ENCODE results near the gene BABAM2.

The BABAM2 gene

DNA sequence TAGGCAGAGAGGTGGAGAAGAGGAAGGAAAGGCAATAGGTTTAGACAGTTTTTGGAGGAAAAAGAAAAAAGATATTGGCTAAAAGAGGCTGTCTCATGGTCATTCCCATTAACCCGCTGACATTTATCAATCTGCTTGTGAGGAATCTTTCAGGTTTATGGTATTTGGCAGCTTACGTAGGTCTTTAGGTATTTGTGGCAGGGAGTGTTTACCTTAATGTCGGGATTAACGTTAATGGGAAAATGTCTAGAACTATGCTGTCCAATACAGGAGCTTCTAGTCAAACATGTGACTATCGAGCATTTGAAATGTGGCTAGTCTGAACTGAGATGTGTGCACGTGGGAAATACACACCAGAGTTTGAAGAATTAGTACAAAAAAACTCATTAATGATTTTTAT is 144.2 kb downstream of the BABAM2 start:
- no peak overlapping the region for H3K4me3 ChIP-seq (ENCODE audit: low read depth, low read length)
- no peaks in the 10 kb centered on the region for H3K9me3 ChIP-seq (ENCODE audit: control insufficient read depth, low read length)
- no peaks in the 10 kb centered on the region for H3K36me3 ChIP-seq (ENCODE audit: control insufficient read depth, insufficient read depth, low read length)
- no peaks in the 10 kb centered on the region for H3K79me2 ChIP-seq
- H3K4me1 ChIP-seq = no peaks in the 10 kb centered on the region
- TF ChIP-seq, protein P1, sequence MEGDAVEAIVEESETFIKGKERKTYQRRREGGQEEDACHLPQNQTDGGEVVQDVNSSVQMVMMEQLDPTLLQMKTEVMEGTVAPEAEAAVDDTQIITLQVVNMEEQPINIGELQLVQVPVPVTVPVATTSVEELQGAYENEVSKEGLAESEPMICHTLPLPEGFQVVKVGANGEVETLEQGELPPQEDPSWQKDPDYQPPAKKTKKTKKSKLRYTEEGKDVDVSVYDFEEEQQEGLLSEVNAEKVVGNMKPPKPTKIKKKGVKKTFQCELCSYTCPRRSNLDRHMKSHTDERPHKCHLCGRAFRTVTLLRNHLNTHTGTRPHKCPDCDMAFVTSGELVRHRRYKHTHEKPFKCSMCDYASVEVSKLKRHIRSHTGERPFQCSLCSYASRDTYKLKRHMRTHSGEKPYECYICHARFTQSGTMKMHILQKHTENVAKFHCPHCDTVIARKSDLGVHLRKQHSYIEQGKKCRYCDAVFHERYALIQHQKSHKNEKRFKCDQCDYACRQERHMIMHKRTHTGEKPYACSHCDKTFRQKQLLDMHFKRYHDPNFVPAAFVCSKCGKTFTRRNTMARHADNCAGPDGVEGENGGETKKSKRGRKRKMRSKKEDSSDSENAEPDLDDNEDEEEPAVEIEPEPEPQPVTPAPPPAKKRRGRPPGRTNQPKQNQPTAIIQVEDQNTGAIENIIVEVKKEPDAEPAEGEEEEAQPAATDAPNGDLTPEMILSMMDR (IDR thresholded peaks at IDR 0.05) = no peak
- H3K27ac ChIP-seq = no peak overlapping the region
- H3K4me2 ChIP-seq (ENCODE audit: low read length) = no peak overlapping the region
- H3K9ac ChIP-seq = no peak overlapping the region
- H3K27me3 ChIP-seq (ENCODE audit: control insufficient read depth, insufficient read depth, low read length) = no peaks in the 10 kb centered on the region
- no peak overlapping the region for H2AFZ ChIP-seq

DNA sequence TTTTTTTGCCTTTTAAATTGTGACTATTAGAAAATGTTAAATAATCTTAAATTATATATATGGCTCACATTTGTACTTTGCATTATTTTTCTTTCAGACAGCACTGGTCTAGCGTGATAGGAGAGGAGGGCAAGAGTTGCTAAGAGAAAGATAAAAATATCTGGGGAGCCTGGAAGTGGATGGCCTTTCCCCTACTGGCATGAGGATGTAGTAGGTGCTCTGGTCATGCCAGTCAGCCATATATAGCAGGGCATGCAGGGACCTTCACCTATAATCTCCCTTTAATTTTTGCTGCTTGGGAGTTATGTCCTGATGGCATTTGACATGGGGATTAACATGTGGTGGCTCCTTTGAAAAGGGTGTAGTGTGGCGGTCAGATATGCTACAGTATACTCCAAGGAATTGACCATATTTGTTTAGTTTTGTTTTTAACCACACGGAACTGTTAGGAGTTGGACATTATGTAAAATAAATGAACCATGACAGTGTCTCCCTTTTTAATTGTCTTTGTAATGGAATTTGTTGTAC is 144.7 kb downstream of the BABAM2 start:
- no peak overlapping the region for H3K9ac ChIP-seq
- TF ChIP-seq, protein P1 (IDR thresholded peaks at IDR 0.05) = no peak
- no peak overlapping the region for H3K27ac ChIP-seq
- no peaks in the 10 kb centered on the region for H3K79me2 ChIP-seq
- H3K4me3 ChIP-seq (ENCODE audit: low read depth, low read length) = no peak overlapping the region
- no peaks in the 10 kb centered on the region for H3K27me3 ChIP-seq (ENCODE audit: control insufficient read depth, insufficient read depth, low read length)
- H3K4me1 ChIP-seq = no peaks in the 10 kb centered on the region
- no peaks in the 10 kb centered on the region for H3K36me3 ChIP-seq (ENCODE audit: control insufficient read depth, insufficient read depth, low read length)
- H2AFZ ChIP-seq = no peak overlapping the region
- H3K9me3 ChIP-seq (ENCODE audit: control insufficient read depth, low read length) = no peaks in the 10 kb centered on the region
- H3K4me2 ChIP-seq (ENCODE audit: low read length) = no peak overlapping the region

DNA sequence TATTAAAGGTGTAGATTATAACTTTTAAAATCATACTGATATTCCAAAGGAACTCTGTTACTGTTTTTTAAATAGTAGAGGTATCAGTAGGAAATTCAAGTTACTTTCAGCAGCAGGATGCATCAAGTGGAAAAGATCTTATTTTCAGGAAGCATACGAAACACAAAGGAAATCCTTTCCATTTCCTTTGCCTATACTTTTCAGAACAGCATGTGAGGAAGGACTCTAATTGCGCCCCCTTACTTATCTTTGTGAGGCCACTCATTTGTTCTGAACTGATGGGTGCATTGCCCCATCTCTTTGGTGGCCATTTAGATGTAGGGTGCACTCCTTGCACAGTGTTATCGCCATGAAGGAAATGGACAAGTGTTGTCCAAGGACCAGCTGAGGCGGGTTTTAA is 145.3 kb downstream of the BABAM2 start:
- H3K36me3 ChIP-seq (ENCODE audit: control insufficient read depth, insufficient read depth, low read length) = no peaks in the 10 kb centered on the region
- H3K27ac ChIP-seq = peak overlapping the region; percentile 2
- TF ChIP-seq, protein P1 (IDR thresholded peaks at IDR 0.05) = no peak
- no peaks in the 10 kb centered on the region for H3K9me3 ChIP-seq (ENCODE audit: control insufficient read depth, low read length)
- H2AFZ ChIP-seq = no peak overlapping the region
- no peak overlapping the region for H3K4me3 ChIP-seq (ENCODE audit: low read depth, low read length)
- H3K4me2 ChIP-seq (ENCODE audit: low read length) = no peak overlapping the region
- no peaks in the 10 kb centered on the region for H3K79me2 ChIP-seq
- H3K4me1 ChIP-seq = no peaks in the 10 kb centered on the region
- H3K27me3 ChIP-seq (ENCODE audit: control insufficient read depth, insufficient read depth, low read length) = no peaks in the 10 kb centered on the region
- H3K9ac ChIP-seq = no peak overlapping the region

- Histone ChIP-seq H3K79me2 (no peaks in the 10 kb centered on the region), H3K4me3 (ENCODE audit: low read depth, low read length) (no peak overlapping the region), H3K4me1 (no peaks in the 10 kb centered on the region), H2AFZ (no peak overlapping the region), H3K9me3 (ENCODE audit: control insufficient read depth, low read length) (no peaks in the 10 kb centered on the region), H3K27me3 (ENCODE audit: control insufficient read depth, insufficient read depth, low read length) (no peaks in the 10 kb centered on the region), H3K4me2 (ENCODE audit: low read length) (no peak overlapping the region), H3K9ac (no peak overlapping the region), H3K36me3 (ENCODE audit: control insufficient read depth, insufficient read depth, low read length) (no peaks in the 10 kb centered on the region), H3K27ac (peak overlapping the region; percentile 2)
- TF ChIP-seq, protein P1 (IDR thresholded peaks at IDR 0.05) = no peak
These were observed 145.8 kb downstream of the BABAM2 start for GRCh38 chr2:28036307-28036706.

GRCh38 chr2:28038722-28039121 is 148.2 kb downstream of the BABAM2 start:
- Histone ChIP-seq H3K36me3 (ENCODE audit: control insufficient read depth, insufficient read depth, low read length) (no peaks in the 10 kb centered on the region), H3K79me2 (no peaks in the 10 kb centered on the region), H2AFZ (no peak overlapping the region), H3K4me1 (no peaks in the 10 kb centered on the region), H3K4me3 (ENCODE audit: low read depth, low read length) (no peak overlapping the region), H3K27ac (no peak overlapping the region), H3K4me2 (ENCODE audit: low read length) (no peak overlapping the region), H3K9ac (no peak overlapping the region), H3K27me3 (ENCODE audit: control insufficient read depth, insufficient read depth, low read length) (no peaks in the 10 kb centered on the region), H3K9me3 (ENCODE audit: control insufficient read depth, low read length) (no peaks in the 10 kb centered on the region)
- TF ChIP-seq, protein P1 (IDR thresholded peaks at IDR 0.05) = no peak

Measured in parathyroid adenoma (tissue), 2 donors.